ENCODE data around the gene ALAS1. TPM values are rescaled to one million over a fixed set of nuclear protein-coding genes. Genes with fewer than 3 reads are reported as not detected.

ALAS1 gene
- total RNA-seq, 4 donors from 2014 or later, result 61.0 to 99.8 (median 68.4) TPM

GRCh38 chr3:52220380-52221026 lies 22.5 kb downstream of the ALAS1 start:
- Histone ChIP-seq H3K4me3 (no peak overlapping the region), H3K27me3 (no peaks in the 10 kb centered on the region), H3K27ac (no peak overlapping the region), H3K36me3 (no peaks in the 10 kb centered on the region), H3K4me1 (peaks cover 20 to 28% of the 10 kb centered on the region in 2 donors), H3K9me3 (no peaks in the 10 kb centered on the region)
- TF ChIP-seq POLR2A (IDR thresholded peaks at IDR 0.05) (no peak), CTCF (IDR thresholded peaks at IDR 0.05 in 4 of 5, conservative IDR thresholded peaks at IDR 0.05 in 1 of 5) (peak; percentile 69 to 93 (median 89))
- ATAC-seq, result peak; percentile 39 to 55
- intact Hi-C loops (cut with DNase I; ENCODE audit: low total_unique reads), result no loop called here
- DNase-seq, result peak; percentile 52 to 78
- in situ Hi-C loops (cut with MboI; ENCODE audit: low sequenced_read_pairs in 4 of 4), result no loop called here

- intact Hi-C loops (cut with DNase I; ENCODE audit: low total_unique reads), result no loop called here
- H3K4me3 ChIP-seq, result no peak overlapping the region
- ATAC-seq (no peak), DNase-seq (peak in 1 of 2 donors; percentile 14)
- in situ Hi-C loops (cut with MboI; ENCODE audit: low sequenced_read_pairs in 4 of 4), result no loop called here
- no peaks in the 10 kb centered on the region for H3K27me3 ChIP-seq
- TF ChIP-seq CTCF (IDR thresholded peaks at IDR 0.05 in 4 of 5, conservative IDR thresholded peaks at IDR 0.05 in 1 of 5) (no peak), POLR2A (IDR thresholded peaks at IDR 0.05) (no peak)
- H3K36me3 ChIP-seq, result no peaks in the 10 kb centered on the region
- H3K4me1 ChIP-seq, result peaks cover 20 to 23% of the 10 kb centered on the region in 2 donors
- H3K27ac ChIP-seq, result no peak overlapping the region
- H3K9me3 ChIP-seq, result no peaks in the 10 kb centered on the region
Observed at GRCh38 chr3:52221141-52221562, 23.2 kb downstream of the ALAS1 start.

GRCh38 chr3:52221563-52222318 lies 23.8 kb downstream of the ALAS1 start:
- H3K27ac ChIP-seq, result no peak overlapping the region
- ATAC-seq (no peak), DNase-seq (peak in 1 of 2 donors; percentile 27)
- peaks cover 15 to 17% of the 10 kb centered on the region in 2 donors for H3K4me1 ChIP-seq
- H3K4me3 ChIP-seq, result no peak overlapping the region
- H3K27me3 ChIP-seq, result no peaks in the 10 kb centered on the region
- H3K9me3 ChIP-seq, result no peaks in the 10 kb centered on the region
- H3K36me3 ChIP-seq, result no peaks in the 10 kb centered on the region
- no peak for TF ChIP-seq POLR2A (IDR thresholded peaks at IDR 0.05)
- TF ChIP-seq CTCF (IDR thresholded peaks at IDR 0.05 in 4 of 5, conservative IDR thresholded peaks at IDR 0.05 in 1 of 5), result no peak
- in situ Hi-C loops (cut with MboI; ENCODE audit: low sequenced_read_pairs in 4 of 4), result no loop called here
- intact Hi-C loops (cut with DNase I; ENCODE audit: low total_unique reads), result no loop called here

GRCh38 chr3:52222319-52223221 lies 24.6 kb downstream of the ALAS1 start:
- H3K4me1 ChIP-seq, result peaks cover 7 to 9% of the 10 kb centered on the region in 2 donors
- TF ChIP-seq POLR2A (IDR thresholded peaks at IDR 0.05) (no peak), CTCF (IDR thresholded peaks at IDR 0.05 in 4 of 5, conservative IDR thresholded peaks at IDR 0.05 in 1 of 5) (no peak)
- in situ Hi-C loops (cut with MboI; ENCODE audit: low sequenced_read_pairs in 4 of 4), result no loop called here
- no peaks in the 10 kb centered on the region for H3K27me3 ChIP-seq
- ATAC-seq, result no peak
- intact Hi-C loops (cut with DNase I; ENCODE audit: low total_unique reads), result no loop called here
- DNase-seq, result no peak
- no peaks in the 10 kb centered on the region for H3K36me3 ChIP-seq
- no peak overlapping the region for H3K4me3 ChIP-seq
- H3K27ac ChIP-seq, result no peak overlapping the region
- H3K9me3 ChIP-seq, result no peaks in the 10 kb centered on the region

All from gastrocnemius medialis (tissue), 4 donors.